GM12878 (cell line): Measurements from ENCODE around the gene LGALSL. TPM values are rescaled to one million over a fixed set of nuclear protein-coding genes. Genes with fewer than 3 reads are reported as not detected.

Experiments
- ATAC-seq: fragments of 200-7000 bp; cut with Tn5 transposase; 3 replicates; pipeline ENCODE4 v1.9.1; 2020; ENCODE audit warnings: mild to moderate bottlenecking, moderate library complexity
- BruUV-seq: library from RNA; stranded (reverse); fragments of 400-500 nt; replicated peaks from 2 replicates; lab custom pipeline; 2021; lab: Mats Ljungman, UMichigan
- CTCF ChIA-PET: fragments of 300-600 bp; sonication (Branson Sonifier 250); formaldehyde crosslinking; extraction: SDS; loops from one replicate; lab custom pipeline; 2021; ENCODE audit warnings: inconsistent platforms; lab: Yijun Ruan, JAX
- POLR2A ChIA-PET: fragments of 350-600 bp; formaldehyde crosslinking; extraction: SDS; loops from one replicate; lab custom pipeline; 2021; ENCODE audit warnings: inconsistent platforms; lab: Charles Lee
- RAD21 ChIA-PET: fragments of 300-600 bp; sonication (Branson Sonifier 250); formaldehyde crosslinking; loops from one replicate; lab custom pipeline; 2023; ENCODE audit warnings: antibody characterized with exemption; ENCODE audit not compliant: unreplicated experiment; lab: Charles Lee
- SMC1A ChIA-PET: fragments of 300-600 bp; sonication (Branson Sonifier 250); formaldehyde crosslinking; loops from one replicate; lab custom pipeline; 2023; ENCODE audit not compliant: unreplicated experiment, uncharacterized antibody; lab: Charles Lee
- DNase-seq: peaks from one replicate; pipeline ENCODE4 v3.0.0-alpha.2; 2011; ENCODE audit warnings: low read depth, low spot score
- FAIRE-seq: peaks from 3 replicates; lab custom pipeline; 2011; peaks lifted over from hg19 to GRCh38; lab: Jason Lieb, UNC
- H2AFZ ChIP-seq: 2 replicates; pipeline ENCODE4 v1.6.0; 2011; ENCODE audit warnings: low read depth, low read length, control low read depth; ENCODE audit not compliant: control insufficient read depth
- H3K27ac ChIP-seq: 2 replicates; pipeline ENCODE4 v1.5.1; 2011; ENCODE audit warnings: control low read depth; ENCODE audit not compliant: control insufficient read depth, insufficient read depth
- H3K27me3 ChIP-seq, 2 experiments: replicated peaks in 1 of 2; 2 replicates each; pipeline versions ENCODE4 v1.6.0 to v1.6.1; 2011; ENCODE audit warnings: low read length in 1 of 2; ENCODE audit not compliant: control insufficient read depth in 2 of 2, insufficient read depth in 2 of 2
- H3K36me3 ChIP-seq, 2 experiments: 2 replicates each; pipeline ENCODE4 v1.5.1; 2011; ENCODE audit warnings: low read length in 1 of 2; ENCODE audit not compliant: control insufficient read depth in 2 of 2, insufficient read depth in 2 of 2
- H3K4me1 ChIP-seq: 2 replicates; pipeline ENCODE4 v1.6.1; 2011; ENCODE audit warnings: mild to moderate bottlenecking, low read length, moderate library complexity, mixed read lengths; ENCODE audit not compliant: control insufficient read depth, insufficient read depth
- H3K4me2 ChIP-seq: 2 replicates; pipeline ENCODE4 v1.6.0; 2011; ENCODE audit warnings: control low read depth; ENCODE audit not compliant: control insufficient read depth, insufficient read depth
- H3K4me3 ChIP-seq: fragments of 200-600 bp; sonication (generic); 2 replicates; pipeline ENCODE4 v1.5.1; 2016
- H3K79me2 ChIP-seq: 2 replicates; pipeline ENCODE4 v1.6.0; 2011; ENCODE audit warnings: low read length; ENCODE audit not compliant: control insufficient read depth, insufficient read depth
- H3K9ac ChIP-seq: 2 replicates; pipeline ENCODE4 v1.8.0; 2011; ENCODE audit warnings: low read length, control low read depth, mixed read lengths; ENCODE audit not compliant: control insufficient read depth, insufficient read depth
- H3K9me3 ChIP-seq: replicated peaks from 3 replicates; pipeline ENCODE4 v1.5.1; 2011; ENCODE audit warnings: mild to moderate bottlenecking, low read length; ENCODE audit not compliant: control insufficient read depth, insufficient read depth
- H4K20me1 ChIP-seq: 2 replicates; pipeline ENCODE4 v1.6.0; 2011; ENCODE audit not compliant: control insufficient read depth, insufficient read depth
- ATF7 ChIP-seq: fragments of 450-650 bp; IDR thresholded peaks from 2 replicates; pipeline ENCODE4 v1.6.1; 2016; ENCODE audit warnings: low read depth, mild to moderate bottlenecking
- HSF1 ChIP-seq: fragments of 150-350 bp; IDR thresholded peaks from 2 replicates; pipeline ENCODE4 v1.6.1; 2014; ENCODE audit warnings: mild to moderate bottlenecking, low read depth, low read length
- USF1 ChIP-seq: IDR thresholded peaks from 2 replicates; pipeline ENCODE4 v1.6.1; 2011; ENCODE audit warnings: borderline replicate concordance, low read depth, mild to moderate bottlenecking, moderate library complexity, mixed read lengths, low read length; ENCODE audit not compliant: insufficient read depth; ENCODE audit errors: extremely low read length
- WGBS: methylation state at CpG from one replicate; pipeline ENCODE4 v1.1.6; 2016; ENCODE audit warnings: low lambda C conversion rate; ENCODE audit not compliant: insufficient replicate concordance, insufficient coverage; ENCODE audit errors: missing lambda C conversion rate; 5-methylcytosine and 5-hydroxymethylcytosine counted together
- in situ Hi-C: fragments of 300-500 bp; cut with MboI; formaldehyde crosslinking; loops from 9 replicates; pipeline ENCODE4 v1.14.3; 2018; ENCODE audit warnings: mixed read lengths
- intact Hi-C: fragments of 100-400 bp; cut with micrococcal nuclease; formaldehyde crosslinking; loops from one replicate; pipeline ENCODE4 v1.14.2; 2022; ENCODE audit not compliant: unreplicated experiment
- polyA plus RNA-seq, 11 experiments: library from polyadenylated mRNA; depleted of rRNA in 4 of 11; unstranded in 6 of 11; stranded (reverse) in 5 of 11; fragments of >200 nt; fragmentation: Nextera tagmentation in 4 of 11; fragmentation: Illumina TruSeq in 1 of 11; extraction: Ambion mirVana in 4 of 11; extraction: Trizol in 1 of 11; gene quantifications; 1 replicate in 1 of 11; 2 replicates in 10 of 11; pipeline versions ENCODE4 v1.2.1 to v1.2.3, GENCODE V29; 2011 to 2016; ENCODE audit warnings: inconsistent platforms in 2 of 11, missing spikeins in 2 of 11, low read depth in 1 of 11
- total RNA-seq, 4 experiments: library from RNA; depleted of rRNA in 3 of 4; stranded (reverse); fragments of >200 nt in 3 of 4; fragmentation: Illumina TruSeq in 1 of 4; extraction: Trizol in 1 of 4; gene quantifications; 2 replicates each; pipeline versions ENCODE4 v1.2.1 to v1.2.3, GENCODE V29; 2013 to 2021

LGALSL gene
- total and polyA plus RNA-seq, 10 of the 15 experiments (the other 5 are each of a cell fraction or from before 2014, with no cell fraction given) = 3.3 to 9.1 (median 4.9) TPM

GRCh38 chr2:64493788-64494187 is 39.8 kb downstream of the LGALSL start:
- no peak overlapping the region for H3K4me2 ChIP-seq
- no peaks in the 10 kb centered on the region; the same call in 1 of the 2 replicates for H3K4me1 ChIP-seq
- no peak overlapping the region for H3K27ac ChIP-seq
- WGBS = 65% methylated on average over 4 of the region's 4 CpGs
- no peak overlapping the region for H3K4me3 ChIP-seq
- H2AFZ ChIP-seq = no peak overlapping the region
- SMC1A ChIA-PET = interaction anchor here (0.9 to 2.5 kb wide), 3 partner anchors 16 to 444 kb away, joined by 3 to 10 read pairs (median 3); no protein-coding TSS in a partner anchor
- TF ChIP-seq HSF1 (no peak), USF1 (peak; percentile 50), ATF7 (no peak)
- TF ChIP-seq, all 136 proteins: peak for 1
- FAIRE-seq = no peak
- no TSS peak for BruUV-seq
- Histone ChIP-seq H3K79me2 (no peaks in the 10 kb centered on the region), H3K9me3 (no peaks in the 10 kb centered on the region), H4K20me1 (no peaks in the 10 kb centered on the region), H3K9ac (no peak overlapping the region), H3K27me3 (peaks cover 0 to 1% of the 10 kb centered on the region in 2 experiments; a peak in 3 of 4 replicates), H3K36me3 (no peaks in the 10 kb centered on the region)
- ChIA-PET POLR2A (no interaction called here), RAD21 (no interaction called here), CTCF (interaction anchor here (0.6 to 2.2 kb wide), 7 partner anchors 10 to 166 kb away, joined by 3 to 10 read pairs (median 4); no protein-coding TSS in a partner anchor)
- ATAC-seq = no peak
- in situ Hi-C loops = no loop called here
- DNase-seq = no peak
- intact Hi-C loops = no loop called here
